LoVo (cell line): ENCODE measurements around the gene GAS7.

Experiments
- DNase-seq: peaks from one replicate; pipeline ENCODE4 v3.0.0-alpha.2; 2016; ENCODE audit warnings: low spot score

GAS7 gene

DNA sequence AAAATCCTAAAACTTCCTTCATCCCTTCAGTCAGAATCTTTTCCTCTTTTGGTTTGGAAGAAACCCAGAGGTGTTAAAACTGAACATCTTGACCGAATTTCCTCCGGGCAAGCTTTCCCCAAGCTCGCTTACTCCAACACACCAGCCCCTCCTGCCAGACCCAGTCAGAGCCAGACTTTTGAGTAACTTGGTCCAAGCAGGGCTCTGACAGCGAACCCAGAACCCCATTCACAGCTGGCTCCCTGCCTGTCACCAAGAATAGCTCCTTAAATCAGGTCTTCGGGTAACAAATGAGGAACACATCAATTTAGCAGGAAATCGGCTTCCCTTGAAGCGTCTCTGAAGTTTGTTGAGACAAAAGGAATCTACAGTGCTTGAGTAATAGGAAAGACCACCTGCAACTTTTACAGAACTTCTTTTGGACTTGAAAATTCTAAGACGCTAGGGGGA lies 27.3 kb downstream of the GAS7 start:
- no peak for DNase-seq

GRCh38 chr17:10170233-10170632 lies 28.2 kb downstream of the GAS7 start:
- DNase-seq, result no peak

DNA sequence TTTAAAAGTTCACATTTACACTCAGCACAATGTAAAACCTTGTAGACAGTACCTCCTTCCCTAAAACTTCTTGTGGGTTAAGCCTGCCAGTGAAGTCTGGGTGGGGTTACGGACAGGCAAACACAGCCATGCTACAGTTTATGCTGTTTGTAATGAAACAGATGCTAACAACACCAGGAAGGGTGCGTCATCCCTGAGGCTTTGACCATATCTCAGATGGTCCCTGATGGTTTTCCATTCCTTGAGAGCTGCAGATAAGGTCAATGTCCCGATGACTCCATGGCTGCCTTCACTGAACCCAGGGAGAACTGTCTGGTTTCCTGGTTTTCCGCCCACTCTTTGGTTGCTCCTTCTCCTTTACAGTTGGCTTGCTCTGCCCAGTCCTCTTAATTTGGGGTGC lies 29.1 kb downstream of the GAS7 start:
- no peak for DNase-seq

GRCh38 chr17:10166176-10166935 lies 32.0 kb downstream of the GAS7 start:
- DNase-seq, result no peak

DNA sequence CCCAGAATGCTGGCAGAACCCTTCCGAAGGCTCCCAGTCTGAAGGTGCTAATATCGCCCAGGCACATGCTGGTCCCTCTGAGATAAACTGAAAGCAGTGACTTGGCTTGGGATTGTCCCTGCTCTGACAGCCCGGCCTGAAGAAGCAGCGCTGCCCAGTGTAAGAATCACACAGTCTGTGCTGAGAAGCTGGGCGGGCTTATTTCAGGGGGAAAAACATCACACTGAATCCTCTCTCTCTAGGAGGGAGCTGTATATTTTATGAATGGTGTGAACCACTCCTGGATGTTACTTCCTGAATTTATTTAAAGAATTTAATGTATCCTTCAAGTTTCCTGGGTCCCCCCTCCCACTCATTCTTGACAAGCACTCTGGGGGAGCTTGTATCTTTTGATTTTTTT lies 36.3 kb downstream of the GAS7 start:
- DNase-seq, result no peak

DNA sequence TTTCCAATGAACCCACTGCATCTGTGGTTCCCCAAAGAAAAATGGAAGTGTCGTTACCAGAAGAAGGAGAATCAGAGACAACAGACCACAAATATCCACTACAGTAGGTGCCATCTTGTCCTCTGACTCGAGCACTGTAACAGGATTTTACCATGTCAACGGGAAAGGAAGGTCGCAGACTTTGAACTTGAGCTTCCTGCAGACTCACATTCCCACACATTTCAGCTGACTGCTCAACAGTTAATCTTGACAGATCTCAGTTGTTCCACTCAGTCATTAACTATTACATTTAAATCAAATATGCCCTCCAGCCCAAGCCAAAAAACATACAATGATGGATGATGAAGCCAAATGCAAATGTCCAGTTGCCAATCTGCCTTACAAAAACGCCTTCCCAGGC lies 37.0 kb downstream of the GAS7 start:
- no peak for DNase-seq

DNA sequence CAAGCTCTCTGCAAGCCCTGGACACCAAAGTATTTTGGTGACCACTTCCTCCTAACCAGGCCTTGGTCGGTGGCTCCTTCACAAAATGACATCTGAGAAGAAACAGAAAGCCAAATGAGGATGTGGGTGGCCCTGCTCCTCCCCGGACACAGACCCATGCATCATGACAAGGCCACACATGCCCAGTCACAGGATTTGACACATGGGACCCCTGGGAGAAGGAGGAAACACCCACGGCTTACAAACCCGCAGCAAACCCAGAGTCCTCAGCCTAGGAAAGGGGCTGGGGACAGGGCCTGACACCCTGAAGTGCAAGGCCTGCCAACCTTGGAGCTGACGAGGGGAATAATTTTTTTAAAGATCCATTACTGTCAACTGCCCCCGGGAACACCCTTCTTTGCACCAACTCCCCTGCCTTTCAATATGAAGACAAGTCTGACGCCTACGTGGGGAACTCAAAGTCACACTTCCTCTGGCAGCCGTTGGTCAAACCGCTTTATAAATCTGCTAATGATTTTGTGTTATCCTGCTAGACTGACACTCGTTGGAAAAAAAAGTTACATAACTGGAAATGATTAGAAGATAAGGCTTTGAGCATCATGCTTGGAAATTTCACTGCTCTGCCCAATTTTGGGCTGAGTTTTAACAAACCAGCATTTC lies 41.3 kb downstream of the GAS7 start:
- DNase-seq, result no peak

GRCh38 chr17:10156599-10156947 lies 41.8 kb downstream of the GAS7 start:
- no peak for DNase-seq

GRCh38 chr17:10156077-10156435 lies 42.4 kb downstream of the GAS7 start:
- DNase-seq, result no peak

GRCh38 chr17:10155371-10156076 lies 42.9 kb downstream of the GAS7 start:
- DNase-seq, result no peak

DNA sequence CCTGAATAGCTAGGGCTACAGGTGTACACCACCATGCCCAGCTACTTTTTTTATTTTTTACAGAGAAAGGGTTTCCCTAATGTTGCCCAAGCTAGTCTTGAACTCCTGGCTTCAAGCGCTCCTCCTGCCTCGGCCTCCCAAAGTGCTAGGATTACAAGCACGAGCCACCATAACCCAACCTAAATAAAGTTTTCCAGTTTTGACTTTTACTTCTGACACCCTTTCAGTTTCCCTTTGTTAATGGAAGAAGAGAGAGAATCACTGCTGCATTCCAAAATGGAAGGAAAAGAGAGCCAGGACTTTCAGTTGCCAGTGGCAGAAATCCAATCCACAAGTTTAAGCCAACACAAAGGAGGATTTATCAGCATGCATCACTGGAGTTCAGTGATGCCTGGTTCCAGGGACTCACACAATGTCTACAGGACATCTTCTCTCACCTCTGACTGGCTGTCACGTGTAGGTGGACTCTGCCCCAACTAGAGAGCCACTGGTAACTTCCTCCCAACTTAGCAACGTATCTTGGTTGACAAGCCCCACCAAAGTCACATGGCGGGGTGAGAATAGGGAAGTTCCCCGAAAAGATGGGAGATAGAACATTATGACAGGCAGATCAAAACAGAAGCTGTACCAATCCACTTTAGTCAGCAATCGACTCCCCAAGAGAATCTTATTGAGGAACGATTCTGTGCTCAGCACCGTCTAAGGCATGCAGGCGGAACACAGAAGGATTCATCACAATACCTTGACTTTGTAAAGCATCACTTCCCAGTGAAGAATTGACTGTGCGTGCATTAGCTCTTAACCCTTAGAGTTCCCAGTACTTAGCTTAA lies 46.5 kb downstream of the GAS7 start:
- no peak for DNase-seq

DNA sequence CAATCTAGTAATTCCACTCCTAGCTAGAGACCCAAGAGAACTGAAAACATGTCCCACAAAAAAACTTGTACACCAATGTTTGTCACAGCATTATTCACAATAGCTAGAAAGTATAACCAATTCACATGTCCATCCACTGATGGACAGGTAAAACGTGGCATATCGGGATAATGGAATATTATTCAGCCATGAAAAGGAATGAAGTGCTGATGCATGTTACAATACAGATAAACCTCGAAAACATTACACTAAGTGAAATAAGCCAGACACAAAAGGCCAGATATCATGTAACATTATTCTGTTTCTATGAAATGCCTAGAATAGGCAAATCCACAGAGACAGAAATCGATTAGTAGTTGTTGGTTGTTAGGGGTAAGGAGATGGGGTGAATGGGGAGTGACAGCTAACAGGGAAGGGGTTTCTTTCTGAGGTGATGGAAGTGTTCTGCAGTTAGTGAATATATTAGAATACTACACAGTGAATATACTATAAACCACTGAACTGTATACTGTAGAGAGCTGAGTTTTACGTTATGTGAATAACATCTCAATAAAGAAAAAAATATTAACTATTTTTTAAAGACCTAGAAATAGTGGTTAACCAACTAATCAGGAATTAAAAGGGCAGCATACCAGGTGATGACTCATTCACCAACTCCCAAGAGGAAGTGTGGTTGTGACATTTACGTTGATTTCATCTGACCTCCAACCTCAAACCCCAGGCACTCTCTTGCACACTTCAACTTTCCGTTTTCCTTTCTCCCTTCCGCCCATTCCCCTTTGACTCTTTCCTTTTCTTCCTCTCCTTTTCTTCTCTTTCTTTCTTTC lies 48.6 kb downstream of the GAS7 start:
- DNase-seq, result peak; percentile 61

- no peak for DNase-seq
Observed at GRCh38 chr17:10147761-10148415, 50.5 kb downstream of the GAS7 start.

GRCh38 chr17:10147040-10147439 lies 51.4 kb downstream of the GAS7 start:
- DNase-seq, result no peak

DNA sequence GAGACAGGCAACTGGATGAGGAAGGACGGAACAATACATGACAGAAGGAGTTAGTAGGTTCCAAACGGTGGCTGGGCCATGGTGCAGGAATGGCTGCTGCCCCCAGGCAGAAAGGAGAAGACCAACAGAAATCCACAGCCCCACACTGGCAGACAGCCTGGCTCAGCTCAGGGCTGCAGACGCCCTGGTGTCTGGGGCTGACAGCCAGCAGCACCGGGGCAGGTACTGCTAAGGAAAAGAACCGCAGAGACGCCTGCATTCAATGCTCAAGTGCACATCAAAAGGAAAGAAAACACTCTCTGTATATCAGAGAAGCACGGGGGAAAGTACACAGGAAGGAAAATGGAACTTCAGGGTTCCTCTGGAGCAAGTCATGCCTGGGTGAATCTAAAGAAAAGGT lies 53.4 kb downstream of the GAS7 start:
- DNase-seq, result no peak

GRCh38 chr17:10144456-10144855 lies 54.0 kb downstream of the GAS7 start:
- DNase-seq, result no peak

DNA sequence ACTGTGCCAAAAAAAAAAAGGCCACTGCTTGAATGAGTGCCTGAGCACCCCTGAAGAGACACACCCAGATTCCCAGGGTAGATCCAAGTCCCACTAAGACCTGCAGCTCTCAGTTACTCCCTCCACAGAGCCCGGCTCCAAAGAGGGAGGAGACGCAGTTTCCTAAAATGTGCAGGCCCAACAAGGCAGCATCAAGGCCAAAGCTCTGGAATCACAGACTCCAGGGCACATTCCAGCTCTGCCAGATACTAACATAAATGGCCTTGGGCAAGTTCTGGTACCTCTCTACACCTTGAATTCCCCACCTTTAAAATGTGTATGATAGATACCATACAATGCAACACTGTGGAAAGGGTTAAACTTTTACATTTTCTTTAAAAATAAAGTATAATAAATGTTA lies 57.0 kb downstream of the GAS7 start:
- DNase-seq, result no peak

- no peak for DNase-seq
Observed at GRCh38 chr17:10139577-10139976, 58.8 kb downstream of the GAS7 start.

- DNase-seq, result no peak
Observed at GRCh38 chr17:10136258-10136981, 62.0 kb downstream of the GAS7 start.

GRCh38 chr17:10135539-10136257 lies 62.7 kb downstream of the GAS7 start:
- DNase-seq, result no peak
